Measurements from ENCODE around the gene CDH5.
"Not testable (repeated sequence)": the region's sequence is repeated elsewhere in the genome, so short reads cannot be mapped to it uniquely, and the experiment has no call there.

CDH5 gene

GRCh38 chr16:66366433-66367299, at the start of gene CDH5:
TSS of gene CDH5 (plus strand) at chr16:66366691. CDS start at chr16:66379338, 12,647 bp downstream.
- H3K27ac Mint-ChIP-seq: no peak within 1 kb of the TSS
- peaks cover 40% of the 10 kb centered on the region for H3K27me3 Mint-ChIP-seq
- H3K4me3 Mint-ChIP-seq: no peak within 1 kb of the TSS
- H3K4me1 Mint-ChIP-seq (ENCODE audit: low read depth): no peaks in the 10 kb centered on the region
- no peaks in the 10 kb centered on the region for H3K9me3 Mint-ChIP-seq
- no peaks in the 10 kb centered on the region for H3K36me3 Mint-ChIP-seq (ENCODE audit: low read depth)
- no peak for DNase-seq

- no peaks in the 10 kb centered on the region for H3K9me3 Mint-ChIP-seq
- H3K4me3 Mint-ChIP-seq: no peak overlapping the region
- DNase-seq: no peak
- no peak overlapping the region for H3K27ac Mint-ChIP-seq
- H3K4me1 Mint-ChIP-seq (ENCODE audit: low read depth): peaks cover 6% of the 10 kb centered on the region
- peaks cover 11% of the 10 kb centered on the region for H3K27me3 Mint-ChIP-seq
- H3K36me3 Mint-ChIP-seq (ENCODE audit: low read depth): no peaks in the 10 kb centered on the region
Observed at GRCh38 chr16:66318505-66318904, 48.0 kb upstream of the CDH5 start.

- Mint-ChIP-seq H3K27ac (no peak overlapping the region), H3K36me3 (ENCODE audit: low read depth) (no peaks in the 10 kb centered on the region), H3K9me3 (no peaks in the 10 kb centered on the region)
Observed at GRCh38 chr16:66320774-66321173, 45.7 kb upstream of the CDH5 start.

GRCh38 chr16:66322174-66322573, 44.3 kb upstream of the CDH5 start:
- no peak overlapping the region for H3K27ac Mint-ChIP-seq
- no peaks in the 10 kb centered on the region for H3K36me3 Mint-ChIP-seq (ENCODE audit: low read depth)
- H3K27me3 Mint-ChIP-seq: peaks cover 15% of the 10 kb centered on the region
- H3K9me3 Mint-ChIP-seq: no peaks in the 10 kb centered on the region
- DNase-seq: no peak
- H3K4me3 Mint-ChIP-seq: no peak overlapping the region
- H3K4me1 Mint-ChIP-seq (ENCODE audit: low read depth): no peaks in the 10 kb centered on the region

More at GRCh38 chr16:66320774-66321173, 45.7 kb upstream of the CDH5 start:
- no peak for DNase-seq
- no peaks in the 10 kb centered on the region for H3K4me1 Mint-ChIP-seq (ENCODE audit: low read depth)
- H3K4me3 Mint-ChIP-seq: no peak overlapping the region
- H3K27me3 Mint-ChIP-seq: peaks cover 12% of the 10 kb centered on the region

GRCh38 chr16:66324815-66325515, 41.5 kb upstream of the CDH5 start:
- no peak overlapping the region for H3K27ac Mint-ChIP-seq
- no peaks in the 10 kb centered on the region for H3K9me3 Mint-ChIP-seq
- H3K4me1 Mint-ChIP-seq (ENCODE audit: low read depth): no peaks in the 10 kb centered on the region
- H3K27me3 Mint-ChIP-seq: peaks cover 10% of the 10 kb centered on the region
- H3K36me3 Mint-ChIP-seq (ENCODE audit: low read depth): no peaks in the 10 kb centered on the region
- no peak for DNase-seq
- H3K4me3 Mint-ChIP-seq: no peak overlapping the region

- Mint-ChIP-seq H3K4me1 (ENCODE audit: low read depth) (no peaks in the 10 kb centered on the region), H3K36me3 (ENCODE audit: low read depth) (no peaks in the 10 kb centered on the region), H3K4me3 (no peak overlapping the region), H3K27me3 (peaks cover 10% of the 10 kb centered on the region), H3K9me3 (no peaks in the 10 kb centered on the region), H3K27ac (no peak overlapping the region)
- no peak for DNase-seq
Observed at GRCh38 chr16:66325717-66326376, 40.6 kb upstream of the CDH5 start.

- no peaks in the 10 kb centered on the region for H3K9me3 Mint-ChIP-seq
- peaks cover 10% of the 10 kb centered on the region for H3K27me3 Mint-ChIP-seq
- DNase-seq: no peak
- no peak overlapping the region for H3K4me3 Mint-ChIP-seq
- H3K4me1 Mint-ChIP-seq (ENCODE audit: low read depth): no peaks in the 10 kb centered on the region
- no peaks in the 10 kb centered on the region for H3K36me3 Mint-ChIP-seq (ENCODE audit: low read depth)
- H3K27ac Mint-ChIP-seq: no peak overlapping the region
Observed at GRCh38 chr16:66326991-66327513, 39.4 kb upstream of the CDH5 start.

GRCh38 chr16:66328282-66328681, 38.2 kb upstream of the CDH5 start:
- Mint-ChIP-seq H3K4me3 (no peak overlapping the region), H3K4me1 (ENCODE audit: low read depth) (no peaks in the 10 kb centered on the region), H3K27ac (no peak overlapping the region), H3K27me3 (peaks cover 16% of the 10 kb centered on the region), H3K9me3 (no peaks in the 10 kb centered on the region), H3K36me3 (ENCODE audit: low read depth) (no peaks in the 10 kb centered on the region)
- no peak for DNase-seq

GRCh38 chr16:66331464-66331863, 35.0 kb upstream of the CDH5 start:
- H3K27me3 Mint-ChIP-seq: peaks cover 18% of the 10 kb centered on the region
- not testable (repeated sequence) for H3K27ac Mint-ChIP-seq; H3K9me3 Mint-ChIP-seq; DNase-seq; H3K4me1 Mint-ChIP-seq (ENCODE audit: low read depth); H3K36me3 Mint-ChIP-seq (ENCODE audit: low read depth); H3K4me3 Mint-ChIP-seq

GRCh38 chr16:66332634-66333610, 33.6 kb upstream of the CDH5 start:
- H3K4me1 Mint-ChIP-seq (ENCODE audit: low read depth): no peaks in the 10 kb centered on the region
- no peaks in the 10 kb centered on the region for H3K36me3 Mint-ChIP-seq (ENCODE audit: low read depth)
- no peak overlapping the region for H3K4me3 Mint-ChIP-seq
- H3K27ac Mint-ChIP-seq: no peak overlapping the region
- no peaks in the 10 kb centered on the region for H3K9me3 Mint-ChIP-seq
- DNase-seq: no peak
- H3K27me3 Mint-ChIP-seq: peaks cover 17% of the 10 kb centered on the region

GRCh38 chr16:66334853-66335574, 31.5 kb upstream of the CDH5 start:
- H3K4me1 Mint-ChIP-seq (ENCODE audit: low read depth): no peaks in the 10 kb centered on the region
- no peak for DNase-seq
- H3K27me3 Mint-ChIP-seq: peaks cover 17% of the 10 kb centered on the region
- H3K36me3 Mint-ChIP-seq (ENCODE audit: low read depth): no peaks in the 10 kb centered on the region
- H3K27ac Mint-ChIP-seq: no peak overlapping the region
- H3K9me3 Mint-ChIP-seq: no peaks in the 10 kb centered on the region
- no peak overlapping the region for H3K4me3 Mint-ChIP-seq

GRCh38 chr16:66335704-66336329, 30.7 kb upstream of the CDH5 start:
- Mint-ChIP-seq H3K4me1 (ENCODE audit: low read depth) (no peaks in the 10 kb centered on the region), H3K27me3 (peaks cover 17% of the 10 kb centered on the region), H3K9me3 (no peaks in the 10 kb centered on the region), H3K36me3 (ENCODE audit: low read depth) (no peaks in the 10 kb centered on the region), H3K4me3 (no peak overlapping the region), H3K27ac (no peak overlapping the region)
- no peak for DNase-seq

All from activated T-cell treated with anti-CD3 and anti-CD28 coated beads, Interleukin-2, amount 50 U/mL, for 24 hours (primary cell).